IPS DF 4.7 (cell line): Measurements from ENCODE around the gene ASB6.

ENCODE experiments used
- DNase-seq: peaks from one replicate; pipeline ENCODE4 v3.0.0-alpha.2; 2013; ENCODE audit warnings: low spot score; ENCODE audit errors: extremely low read depth

Gene ASB6, protein sequence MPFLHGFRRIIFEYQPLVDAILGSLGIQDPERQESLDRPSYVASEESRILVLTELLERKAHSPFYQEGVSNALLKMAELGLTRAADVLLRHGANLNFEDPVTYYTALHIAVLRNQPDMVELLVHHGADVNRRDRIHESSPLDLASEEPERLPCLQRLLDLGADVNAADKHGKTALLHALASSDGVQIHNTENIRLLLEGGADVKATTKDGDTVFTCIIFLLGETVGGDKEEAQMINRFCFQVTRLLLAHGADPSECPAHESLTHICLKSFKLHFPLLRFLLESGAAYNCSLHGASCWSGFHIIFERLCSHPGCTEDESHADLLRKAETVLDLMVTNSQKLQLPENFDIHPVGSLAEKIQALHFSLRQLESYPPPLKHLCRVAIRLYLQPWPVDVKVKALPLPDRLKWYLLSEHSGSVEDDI

DNA sequence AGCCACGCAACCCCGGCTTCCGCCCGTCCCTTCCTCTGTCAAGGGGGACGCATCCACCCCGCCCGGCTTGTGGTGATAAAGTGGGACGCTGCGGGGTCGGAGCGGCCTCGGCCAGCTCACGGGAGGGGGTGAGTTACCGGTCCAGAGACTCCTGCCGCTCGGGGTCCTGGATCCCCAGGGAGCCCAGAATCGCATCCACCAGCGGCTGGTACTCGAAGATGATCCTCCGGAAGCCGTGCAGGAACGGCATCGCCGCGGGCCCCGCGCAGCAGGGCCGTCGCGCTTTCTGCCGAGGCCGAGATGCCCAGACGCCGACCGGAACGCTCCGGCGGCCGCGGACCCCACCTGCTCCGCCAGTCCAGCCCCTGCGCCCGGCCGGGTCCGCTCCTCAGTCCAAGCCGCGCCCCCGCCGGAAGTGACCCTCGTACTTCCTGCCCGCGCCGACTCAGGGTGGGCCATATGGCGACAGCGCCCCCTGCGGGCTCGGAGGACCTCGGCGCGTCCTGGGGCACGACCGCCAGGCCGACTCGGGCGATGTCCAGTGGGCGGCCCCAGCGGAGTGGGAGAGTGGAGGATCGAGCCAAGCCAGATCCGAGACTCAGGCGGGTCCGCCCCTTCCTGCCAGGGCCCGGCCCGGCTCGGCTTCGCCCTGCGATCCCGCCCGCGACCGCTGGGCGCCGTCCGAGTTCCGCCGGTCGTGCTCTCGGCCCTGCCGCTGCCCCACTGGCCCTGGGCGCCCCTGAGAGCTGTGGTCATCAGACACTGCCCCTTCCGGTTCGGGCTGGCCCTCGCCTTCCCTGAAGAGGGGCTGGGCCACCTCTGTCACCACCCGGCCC, at the start of gene ASB6:
Gene ASB6 (minus strand): TSS at position 402 of the 836 bp plus-strand sequence. CDS start 152 bp downstream, at position 250.
- peak; percentile 83 for DNase-seq

- no peak for DNase-seq
Observed at GRCh38 chr9:129688285-129689043, 46.5 kb upstream of the ASB6 start.

- no peak for DNase-seq
Observed at GRCh38 chr9:129687391-129687790, 45.4 kb upstream of the ASB6 start.

DNA sequence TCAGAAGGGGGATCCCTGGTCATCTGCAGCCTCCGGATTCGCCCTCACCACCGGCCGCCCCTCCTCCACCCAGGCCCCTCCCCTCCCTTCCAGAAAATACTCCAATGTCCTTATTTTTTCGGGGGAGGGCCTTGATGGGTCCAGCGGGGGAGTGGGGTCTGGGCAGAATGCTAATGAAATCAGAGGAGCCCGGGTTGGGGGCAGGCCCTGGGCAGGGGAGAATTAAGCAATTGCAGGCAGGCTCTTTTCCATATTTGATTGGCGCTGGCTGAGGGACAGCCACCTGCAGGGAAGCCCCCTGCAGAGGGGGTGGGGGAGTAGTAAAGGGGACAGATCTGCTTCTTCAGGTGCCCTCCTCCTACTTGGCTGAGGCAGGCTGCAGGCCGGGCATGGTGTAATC, 44.8 kb upstream of the ASB6 start:
- no peak for DNase-seq

DNA sequence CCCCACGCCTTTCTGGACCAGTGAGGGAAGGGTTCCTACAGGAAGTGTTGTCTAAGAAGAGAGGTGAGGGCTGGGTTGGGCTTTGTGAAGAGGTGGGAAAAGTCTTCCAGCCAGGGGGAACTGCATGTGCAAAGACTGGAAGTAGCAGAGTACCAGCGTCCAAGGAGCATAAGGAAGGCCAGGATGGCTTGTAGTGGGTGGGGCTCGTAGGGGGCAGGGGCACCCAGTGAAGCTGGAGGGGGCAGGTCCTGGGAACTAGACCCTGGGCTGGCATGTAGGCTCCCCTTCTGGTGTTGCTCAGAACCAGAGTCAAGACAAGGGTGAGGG, 43.9 kb upstream of the ASB6 start:
- DNase-seq = no peak

DNA sequence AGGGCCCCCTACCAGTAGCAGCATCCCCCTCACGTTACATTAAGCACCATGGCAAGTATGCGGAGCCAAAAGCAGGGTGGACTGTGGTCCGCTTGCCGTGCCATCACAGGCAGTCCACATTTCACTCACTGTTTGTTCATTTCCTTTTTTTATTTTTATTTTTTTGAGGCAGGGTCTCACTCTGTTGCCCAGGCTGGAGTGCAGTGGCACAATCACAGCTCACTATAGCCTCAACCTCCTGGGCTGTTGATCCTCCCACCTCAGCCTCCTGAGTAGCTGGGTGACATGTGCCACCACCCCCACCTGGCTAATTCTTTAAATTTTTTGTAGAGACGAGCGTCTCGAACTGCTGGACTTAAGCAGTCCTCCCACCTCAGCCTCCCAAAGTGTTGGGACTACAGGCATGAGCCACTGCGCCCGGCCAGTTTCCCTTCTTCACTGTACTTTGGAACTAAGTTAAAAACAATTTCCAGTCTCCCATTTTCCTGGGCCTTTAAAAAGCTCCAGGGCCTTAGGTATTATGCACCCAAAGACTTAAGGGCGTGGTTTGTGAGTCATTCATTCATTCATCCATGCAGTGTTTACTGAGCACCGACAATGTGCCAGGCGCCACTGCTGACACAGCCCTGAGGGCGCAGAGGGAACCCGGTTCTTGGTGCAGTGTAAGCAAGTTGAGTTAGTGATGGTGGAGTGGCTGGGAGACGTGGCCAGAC, 43.4 kb upstream of the ASB6 start:
- no peak for DNase-seq

DNA sequence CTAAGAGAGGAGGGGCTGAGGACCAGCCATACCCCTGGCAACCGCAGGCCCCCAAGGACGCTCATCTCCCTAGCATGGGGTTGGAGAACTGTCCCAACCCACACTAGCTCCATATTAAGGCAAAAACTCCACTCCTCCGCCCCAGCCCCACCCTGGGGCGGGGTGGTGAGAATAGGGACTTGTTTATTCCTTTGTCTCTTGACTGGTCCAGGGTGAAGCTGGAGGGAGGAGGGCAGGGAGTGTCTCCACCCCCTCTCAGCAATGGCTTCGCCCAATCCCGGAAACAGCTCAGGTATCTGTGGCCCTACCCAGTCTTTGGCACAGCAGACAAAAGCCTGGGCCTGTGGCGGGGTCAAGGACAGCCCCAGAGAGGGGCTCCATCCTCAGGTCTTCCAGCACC, 40.4 kb upstream of the ASB6 start:
- DNase-seq = no peak

- DNase-seq = no peak
Observed at GRCh38 chr9:129681924-129682323, 40.0 kb upstream of the ASB6 start.

GRCh38 chr9:129679537-129679936, 37.6 kb upstream of the ASB6 start:
- DNase-seq = no peak

GRCh38 chr9:129678844-129679243, 36.9 kb upstream of the ASB6 start:
- DNase-seq = no peak

DNA sequence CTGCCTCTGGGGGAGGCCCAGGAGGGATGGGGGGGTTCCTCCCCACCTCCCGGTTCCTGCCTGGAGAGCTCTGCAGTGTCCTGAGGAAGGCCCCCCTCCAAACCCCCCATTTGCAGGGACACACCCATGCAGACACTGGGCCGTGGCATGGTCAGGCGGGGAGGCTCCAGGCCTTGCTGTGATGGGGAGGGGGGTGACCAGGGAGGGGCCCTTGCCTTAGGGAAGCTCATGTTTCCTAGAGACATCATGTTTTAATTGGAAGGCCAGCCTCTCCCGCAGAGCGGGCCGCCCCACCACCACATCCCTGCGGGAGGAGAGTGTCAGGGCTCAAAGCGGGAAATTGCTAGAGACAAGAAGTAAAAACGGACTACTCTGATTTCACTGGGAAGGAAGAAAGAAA, 35.5 kb upstream of the ASB6 start:
- DNase-seq = no peak

DNA sequence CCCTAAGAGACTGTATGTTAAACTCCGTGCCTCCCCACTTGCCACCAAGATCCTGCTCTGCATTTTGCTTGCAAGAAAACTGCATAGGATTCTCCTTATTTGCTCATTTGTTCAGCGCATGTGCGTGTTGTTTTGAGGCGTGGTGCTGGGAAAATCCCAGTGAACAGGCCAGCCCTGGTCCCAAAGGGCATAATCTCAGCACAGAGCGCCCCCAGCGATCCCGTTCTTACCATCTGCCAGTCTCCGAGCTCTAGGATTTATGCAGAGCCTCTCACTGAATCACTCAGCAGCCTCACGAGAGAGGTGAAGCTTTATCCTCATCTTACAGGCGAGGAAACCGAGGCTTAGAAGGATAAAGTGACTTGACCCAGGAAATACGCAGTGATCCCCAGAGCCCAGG, 35.0 kb upstream of the ASB6 start:
- DNase-seq = no peak

DNA sequence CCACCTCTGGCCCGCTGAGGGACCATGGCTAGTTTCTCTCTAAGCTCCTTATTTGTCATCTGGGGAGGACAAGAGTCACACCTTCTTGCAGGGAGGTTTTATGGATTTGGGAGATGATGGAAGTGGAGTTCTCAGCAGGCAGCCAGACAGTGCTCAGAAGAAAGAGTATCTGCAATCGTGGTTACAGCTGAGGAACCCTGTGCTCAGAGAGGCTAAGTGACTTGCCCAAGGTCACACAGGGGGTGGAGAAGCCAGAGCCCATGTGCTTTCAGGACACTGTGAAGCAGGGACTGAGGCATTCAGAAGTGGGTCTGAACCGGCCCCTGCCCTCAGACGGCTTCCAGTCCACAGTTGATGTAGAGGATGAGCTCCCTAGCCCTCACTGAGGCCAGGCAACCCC, 34.3 kb upstream of the ASB6 start:
- DNase-seq = no peak

- DNase-seq = no peak
Observed at GRCh38 chr9:129675620-129676019, 33.7 kb upstream of the ASB6 start.

GRCh38 chr9:129674229-129674628, 32.3 kb upstream of the ASB6 start:
- DNase-seq = no peak

DNA sequence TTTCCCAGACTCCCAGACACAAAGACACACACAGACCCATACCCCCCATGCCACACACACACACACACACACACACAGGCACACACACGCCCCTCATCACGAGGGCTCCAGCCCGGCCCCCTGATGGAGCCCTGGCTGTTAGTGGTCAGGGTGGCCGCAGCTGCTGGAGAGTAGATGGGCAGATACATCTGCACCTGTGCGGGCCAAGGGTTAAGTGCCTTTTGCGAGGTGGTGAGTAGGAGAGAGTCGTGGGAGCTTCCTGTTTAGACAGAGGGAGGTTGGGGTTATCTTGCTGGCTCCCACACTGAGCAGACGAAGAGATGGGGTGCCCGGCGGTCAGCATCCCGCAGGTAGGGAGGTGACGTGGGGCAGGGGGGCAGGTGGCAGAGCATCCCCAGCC, 31.7 kb upstream of the ASB6 start:
- no peak for DNase-seq

GRCh38 chr9:129672702-129673101, 30.8 kb upstream of the ASB6 start:
- no peak for DNase-seq

GRCh38 chr9:129671519-129671918, 29.6 kb upstream of the ASB6 start:
- DNase-seq = no peak

DNA sequence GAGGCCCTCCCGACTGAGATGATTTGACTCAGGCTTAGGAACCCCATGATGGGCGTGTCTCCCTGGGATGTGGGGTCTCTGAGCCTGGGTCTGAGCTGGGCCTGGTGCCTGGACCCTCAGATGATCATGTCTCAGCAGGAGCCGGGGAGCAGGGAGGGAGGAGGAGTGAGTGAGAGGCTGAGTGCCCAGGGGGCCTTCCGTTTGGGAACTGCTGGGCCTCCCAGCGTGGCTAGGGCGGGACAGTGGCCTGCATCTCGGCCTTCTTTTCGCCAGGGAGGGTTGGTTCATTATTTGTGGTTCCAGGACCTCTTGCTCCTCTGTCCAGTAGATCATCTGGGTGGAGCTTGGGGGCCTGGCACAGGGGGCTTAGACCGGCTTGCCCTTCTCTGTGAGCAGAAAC, 29.1 kb upstream of the ASB6 start:
- no peak for DNase-seq

- no peak for DNase-seq
Observed at GRCh38 chr9:129669946-129670345, 28.0 kb upstream of the ASB6 start.

- no peak for DNase-seq
Observed at GRCh38 chr9:129669141-129669718, 27.3 kb upstream of the ASB6 start.
